ENCODE results near the gene SIL1. TPM values are rescaled to one million over a fixed set of nuclear protein-coding genes. Genes with fewer than 3 reads are reported as not detected.

The SIL1 gene
- total and polyA plus RNA-seq, 2 of the 13 experiments (the other 11 are each of a cell fraction or from before 2014, with no cell fraction given): 26.0 to 30.0 TPM

- POLR2A ChIA-PET: no interaction called here
Observed at GRCh38 chr5:139134906-139135305, 63.3 kb downstream of the SIL1 start.

More at GRCh38 chr5:139134906-139135305, 63.3 kb downstream of the SIL1 start:
- H3K4me3 ChIP-seq (replicated peaks in 1 of 3; ENCODE audit: insufficient read depth in 1 of 3, low read depth in 2 of 3, low read length in 3 of 3): no peak overlapping the region
- H4K20me1 ChIP-seq (ENCODE audit: insufficient read depth, low read length): no peaks in the 10 kb centered on the region
- TF ChIP-seq FLYWCH1 (CRISPR knock-in tag; IDR thresholded peaks at IDR 0.05) (no peak), KDM5A (IDR thresholded peaks at IDR 0.05; ENCODE audit: borderline replicate concordance, low read length) (no peak), MYNN (CRISPR knock-in tag; IDR thresholded peaks at IDR 0.05; ENCODE audit: low read depth) (no peak), NONO (IDR thresholded peaks at IDR 0.05) (no peak), NONO (CRISPR knock-in tag; conservative IDR thresholded peaks at IDR 0.05) (no peak), TCF12 (IDR thresholded peaks at IDR 0.05) (no peak), TCF12 (CRISPR knock-in tag; IDR thresholded peaks at IDR 0.05) (no peak), GABPB1 (CRISPR knock-in tag; IDR thresholded peaks at IDR 0.05) (no peak), TEAD3 (CRISPR knock-in tag; optimal IDR thresholded peaks at IDR 0.05; ENCODE audit: borderline replicate concordance) (no peak), TBP (CRISPR knock-in tag; IDR thresholded peaks at IDR 0.05) (no peak), ZNF44 (CRISPR knock-in tag; IDR thresholded peaks at IDR 0.05) (no peak), KLF9 (CRISPR knock-in tag; IDR thresholded peaks at IDR 0.05; ENCODE audit: low read depth) (no peak), ZNF558 (CRISPR knock-in tag; IDR thresholded peaks at IDR 0.05; ENCODE audit: borderline replicate concordance) (no peak), CEBPZ (IDR thresholded peaks at IDR 0.05; ENCODE audit: low read length) (no peak), BCLAF1 (IDR thresholded peaks at IDR 0.05) (no peak), BCL6 (CRISPR knock-in tag; IDR thresholded peaks at IDR 0.05) (no peak), ZSCAN22 (CRISPR knock-in tag; IDR thresholded peaks at IDR 0.05) (no peak), DPF2 (CRISPR knock-in tag; IDR thresholded peaks at IDR 0.05; ENCODE audit: borderline replicate concordance, low read depth) (no peak), ZFP41 (CRISPR knock-in tag; IDR thresholded peaks at IDR 0.05; ENCODE audit: borderline replicate concordance) (no peak)
- no peaks in the 10 kb centered on the region for H3K79me2 ChIP-seq (ENCODE audit: insufficient read depth, low read length)
- 93% methylated on average over 4 of the region's 4 CpGs for WGBS (ENCODE audit: low lambda C conversion rate)
- no peaks in the 10 kb centered on the region for H3K27me3 ChIP-seq (ENCODE audit: control insufficient read depth in 1 of 2, insufficient read depth in 2 of 2, low read length in 2 of 2)
- H3K9ac ChIP-seq (ENCODE audit: insufficient read depth, low read depth, low read length): no peak overlapping the region
- no peak overlapping the region for H2AFZ ChIP-seq (ENCODE audit: low read length)
- ATAC-seq (no peak), FAIRE-seq (no peak), DNase-seq (ENCODE audit: low spot score) (no peak)
- CTCF ChIA-PET (ENCODE audit: low intra/inter-chr PET ratio, low total read pairs): no interaction called here
- no TSS peak for BruUV-seq (replicated peaks)
- no peak overlapping the region for H3K27ac ChIP-seq (ENCODE audit: extremely low read length, insufficient read depth, low read length)
- H3K4me2 ChIP-seq (ENCODE audit: low read depth, low read length): no peak overlapping the region
- intact Hi-C loops (cut with micrococcal nuclease; ENCODE audit: unreplicated experiment) (no loop called here), in situ Hi-C loops (cut with HindIII; ENCODE audit: extremely low pct_ligation_motif_present, low pct_unique_long_range_greater_than_20kb) (no loop called here)
- H3K9me3 ChIP-seq (ENCODE audit: low read length): no peaks in the 10 kb centered on the region
- H3K4me1 ChIP-seq (ENCODE audit: insufficient read depth, low read length): peaks cover 20% of the 10 kb centered on the region; the same call in 1 of the 2 replicates
- H3K36me3 ChIP-seq (replicated peaks in 1 of 2; ENCODE audit: control insufficient read depth in 1 of 2, insufficient read depth in 2 of 2, low read length in 2 of 2): no peaks in the 10 kb centered on the region; a peak in 1 of 5 replicates
